HEK293 (cell line): ENCODE measurements around the gene TNFAIP8L3.
"Not testable (repeated sequence)": the region's sequence is repeated elsewhere in the genome, so short reads cannot be mapped to it uniquely, and the experiment has no call there.

ENCODE experiments used
- CTCF ChIA-PET: fragments of 350-600 bp; formaldehyde crosslinking; extraction: SDS; loops from one replicate; lab custom pipeline; 2021; ENCODE audit warnings: antibody characterized with exemption; lab: Yijun Ruan, JAX
- POLR2A ChIA-PET: fragments of 300-600 bp; formaldehyde crosslinking; extraction: SDS; loops from one replicate; lab custom pipeline; 2020; ENCODE audit warnings: antibody characterized with exemption, inconsistent platforms; lab: Yijun Ruan, JAX
- H3K27ac ChIP-seq: fragments of 200-500 bp; sonication (Bioruptor generic); 2 replicates; pipeline ENCODE4 v1.5.1; 2014; ENCODE audit warnings: low read depth, low read length, control low read depth, inconsistent platforms; ENCODE audit errors: extremely low read depth
- H3K36me3 ChIP-seq, 2 experiments: fragments of 200-500 bp in 1 of 2; sonication (Bioruptor generic) in 1 of 2; 1 replicate in 1 of 2; 2 replicates in 1 of 2; pipeline ENCODE4 v1.5.1; 2014 to 2017; ENCODE audit warnings: inconsistent platforms in 2 of 2, low read length in 2 of 2; ENCODE audit not compliant: control insufficient read depth in 2 of 2, insufficient read depth in 1 of 2
- H3K4me1 ChIP-seq: fragments of 200-500 bp; sonication (Bioruptor generic); 2 replicates; pipeline ENCODE4 v1.5.1; 2014; ENCODE audit warnings: mild to moderate bottlenecking, low read length, inconsistent platforms; ENCODE audit not compliant: control insufficient read depth, insufficient read depth
- H3K4me3 ChIP-seq: 2 replicates; pipeline ENCODE4 v1.5.1; 2011; ENCODE audit warnings: low read depth, mild to moderate bottlenecking, control low read depth, low read length, moderate library complexity
- H3K9me3 ChIP-seq: fragments of 200-500 bp; sonication (Bioruptor generic); 2 replicates; pipeline ENCODE4 v1.5.1; 2014; ENCODE audit warnings: low read depth, low read length, inconsistent platforms; ENCODE audit not compliant: control insufficient read depth, insufficient read depth
- AEBP2 ChIP-seq: fragments of 450-650 bp; formaldehyde crosslinking; IDR thresholded peaks from 2 replicates; pipeline ENCODE4 v1.5.1; 2016; ENCODE audit warnings: missing biosample characterization, missing genetic modification characterization, borderline replicate concordance
- GFI1B ChIP-seq: fragments of 450-650 bp; formaldehyde crosslinking; IDR thresholded peaks from 2 replicates; pipeline ENCODE4 v1.5.1; 2016; ENCODE audit warnings: missing biosample characterization, missing genetic modification characterization
- HOXD13 ChIP-seq: sonication (generic); formaldehyde crosslinking; IDR thresholded peaks from 2 replicates; pipeline ENCODE4 v1.8.0; 2022; ENCODE audit warnings: missing genetic modification reagents, borderline replicate concordance
- PRDM6 ChIP-seq: fragments of 450-650 bp; formaldehyde crosslinking; IDR thresholded peaks from 2 replicates; pipeline ENCODE4 v1.5.1; 2017; ENCODE audit warnings: missing biosample characterization, missing genetic modification characterization
- YY2 ChIP-seq: fragments of 450-650 bp; formaldehyde crosslinking; IDR thresholded peaks from 2 replicates; pipeline ENCODE4 v1.5.1; 2016; ENCODE audit warnings: missing biosample characterization, missing genetic modification characterization
- ZBTB44 ChIP-seq: fragments of 450-650 bp; IDR thresholded peaks from 2 replicates; pipeline ENCODE4 v1.5.1; 2018; ENCODE audit warnings: missing biosample characterization, mild to moderate bottlenecking, missing genetic modification characterization
- ZFP3 ChIP-seq: fragments of 450-650 bp; formaldehyde crosslinking; IDR thresholded peaks from 2 replicates; pipeline ENCODE4 v1.5.1; 2016; ENCODE audit warnings: low read depth, missing biosample characterization, missing genetic modification characterization
- ZFP41 ChIP-seq: fragments of 450-650 bp; formaldehyde crosslinking; IDR thresholded peaks from 2 replicates; pipeline ENCODE4 v1.5.1; 2016; ENCODE audit warnings: missing biosample characterization, missing genetic modification characterization, borderline replicate concordance
- ZNF121 ChIP-seq: fragments of 450-650 bp; formaldehyde crosslinking; IDR thresholded peaks from 2 replicates; pipeline ENCODE4 v1.5.1; 2016; ENCODE audit warnings: missing biosample characterization, missing genetic modification characterization
- ZNF133 ChIP-seq: fragments of 450-650 bp; formaldehyde crosslinking; IDR thresholded peaks from 2 replicates; pipeline ENCODE4 v1.5.1; 2016; ENCODE audit warnings: missing biosample characterization, missing genetic modification characterization
- ZNF211 ChIP-seq: fragments of 450-650 bp; formaldehyde crosslinking; IDR thresholded peaks from 2 replicates; pipeline ENCODE4 v1.5.1; 2016; ENCODE audit warnings: low read depth, missing biosample characterization, missing genetic modification characterization
- ZNF274 ChIP-seq, 2 experiments: fragments of 200-500 bp in 1 of 2; fragments of 450-650 bp in 1 of 2; sonication (Bioruptor generic) in 1 of 2; formaldehyde crosslinking in 1 of 2; IDR thresholded peaks; 2 replicates each; pipeline versions ENCODE4 v1.5.1 to v1.6.1; 2014 to 2016; ENCODE audit warnings: borderline replicate concordance in 1 of 2, inconsistent platforms in 1 of 2, low read length in 1 of 2, missing biosample characterization in 1 of 2, missing genetic modification characterization in 1 of 2
- ZNF280D ChIP-seq: fragments of 450-650 bp; formaldehyde crosslinking; IDR thresholded peaks from 2 replicates; pipeline ENCODE4 v1.5.1; 2016; ENCODE audit warnings: missing biosample characterization, missing genetic modification characterization
- ZNF37A ChIP-seq: fragments of 450-650 bp; IDR thresholded peaks from 2 replicates; pipeline ENCODE4 v1.5.1; 2018; ENCODE audit warnings: missing biosample characterization, missing genetic modification characterization
- ZNF394 ChIP-seq: fragments of 450-650 bp; formaldehyde crosslinking; IDR thresholded peaks from 2 replicates; pipeline ENCODE4 v1.5.1; 2016; ENCODE audit warnings: missing biosample characterization, missing genetic modification characterization, mild to moderate bottlenecking, moderate library complexity, borderline replicate concordance
- ZNF423 ChIP-seq: fragments of 450-650 bp; formaldehyde crosslinking; IDR thresholded peaks from 2 replicates; pipeline ENCODE4 v1.5.1; 2016; ENCODE audit warnings: missing biosample characterization, missing genetic modification characterization
- ZNF510 ChIP-seq: fragments of 450-650 bp; formaldehyde crosslinking; IDR thresholded peaks from 2 replicates; pipeline ENCODE4 v1.5.1; 2018; ENCODE audit warnings: mild to moderate bottlenecking, missing genetic modification characterization, missing biosample characterization; ENCODE audit not compliant: insufficient replicate concordance
- ZNF555 ChIP-seq: fragments of 450-650 bp; formaldehyde crosslinking; conservative IDR thresholded peaks from 2 replicates; pipeline ENCODE4 v1.5.1; 2017; ENCODE audit warnings: missing biosample characterization, mild to moderate bottlenecking, missing genetic modification characterization, inconsistent platforms
- ZNF624 ChIP-seq: fragments of 450-650 bp; formaldehyde crosslinking; IDR thresholded peaks from 2 replicates; pipeline ENCODE4 v1.5.1; 2017; ENCODE audit warnings: missing biosample characterization, missing genetic modification characterization
- ZSCAN16 ChIP-seq: fragments of 450-650 bp; formaldehyde crosslinking; IDR thresholded peaks from 2 replicates; pipeline ENCODE4 v1.5.1; 2016; ENCODE audit warnings: missing biosample characterization, missing genetic modification characterization

The TNFAIP8L3 gene

GRCh38 chr15:51126842-51127241 lies 32.1 kb upstream of the TNFAIP8L3 start:
- ChIA-PET CTCF (interaction anchor here (0.6 kb wide), 1 partner anchor 66 kb away, joined by 4 read pairs; no protein-coding TSS in a partner anchor), POLR2A (no interaction called here)
- H3K4me3 ChIP-seq = no peak overlapping the region
- H3K4me1 ChIP-seq = no peaks in the 10 kb centered on the region
- no peaks in the 10 kb centered on the region for H3K36me3 ChIP-seq
- TF ChIP-seq ZNF274 (IDR thresholded peaks at IDR 0.05; ENCODE audit: low read length) = no peak
- no peak for TF ChIP-seq ZNF274 (tag by site-specific recombination; IDR thresholded peaks at IDR 0.05; ENCODE audit: borderline replicate concordance)
- 0 out of 2 replicates have a peak, but pooled peaks have one; percentile 44 for TF ChIP-seq GFI1B
- H3K9me3 ChIP-seq = no peaks in the 10 kb centered on the region
- no peak overlapping the region for H3K27ac ChIP-seq

GRCh38 chr15:51123002-51123401 lies 28.3 kb upstream of the TNFAIP8L3 start:
- H3K27ac ChIP-seq, POLR2A ChIA-PET, H3K4me3 ChIP-seq, H3K36me3 ChIP-seq, H3K4me1 ChIP-seq, H3K9me3 ChIP-seq: not testable (repeated sequence)
- TF ChIP-seq ZNF133 (tag by site-specific recombination) = peak; percentile 90
- CTCF ChIA-PET = interaction anchor here (3.4 kb wide), 1 partner anchor 10 kb away, joined by 14 read pairs; no protein-coding TSS in a partner anchor

GRCh38 chr15:51121631-51122225 lies 27.0 kb upstream of the TNFAIP8L3 start:
- H3K4me3 ChIP-seq = no peak overlapping the region
- ChIA-PET CTCF (interaction anchor here (0.6 to 3.4 kb wide), 3 partner anchors 11 to 235 kb away, joined by 3 to 14 read pairs (median 4); no protein-coding TSS in a partner anchor), POLR2A (no interaction called here)
- H3K36me3 ChIP-seq = no peaks in the 10 kb centered on the region
- H3K4me1 ChIP-seq = no peaks in the 10 kb centered on the region
- TF ChIP-seq YY2 (no peak), ZNF624 (tag by site-specific recombination) (no peak), ZNF394 (tag by site-specific recombination) (no peak), ZNF211 (no peak), ZNF510 (tag by site-specific recombination) (no peak), HOXD13 (CRISPR knock-in tag) (no peak), ZNF280D (no peak), AEBP2 (tag by site-specific recombination) (no peak), ZNF423 (tag by site-specific recombination) (no peak), ZNF555 (no peak), ZBTB44 (tag by site-specific recombination) (no peak), ZFP3 (tag by site-specific recombination) (no peak), ZNF121 (tag by site-specific recombination) (no peak), ZSCAN16 (tag by site-specific recombination) (no peak), PRDM6 (tag by site-specific recombination) (no peak), ZNF37A (no peak), ZFP41 (tag by site-specific recombination) (no peak)
- H3K27ac ChIP-seq = no peak overlapping the region
- no peaks in the 10 kb centered on the region for H3K9me3 ChIP-seq
